Measurements from ENCODE around the gene DDX1.

Gene DDX1

DNA sequence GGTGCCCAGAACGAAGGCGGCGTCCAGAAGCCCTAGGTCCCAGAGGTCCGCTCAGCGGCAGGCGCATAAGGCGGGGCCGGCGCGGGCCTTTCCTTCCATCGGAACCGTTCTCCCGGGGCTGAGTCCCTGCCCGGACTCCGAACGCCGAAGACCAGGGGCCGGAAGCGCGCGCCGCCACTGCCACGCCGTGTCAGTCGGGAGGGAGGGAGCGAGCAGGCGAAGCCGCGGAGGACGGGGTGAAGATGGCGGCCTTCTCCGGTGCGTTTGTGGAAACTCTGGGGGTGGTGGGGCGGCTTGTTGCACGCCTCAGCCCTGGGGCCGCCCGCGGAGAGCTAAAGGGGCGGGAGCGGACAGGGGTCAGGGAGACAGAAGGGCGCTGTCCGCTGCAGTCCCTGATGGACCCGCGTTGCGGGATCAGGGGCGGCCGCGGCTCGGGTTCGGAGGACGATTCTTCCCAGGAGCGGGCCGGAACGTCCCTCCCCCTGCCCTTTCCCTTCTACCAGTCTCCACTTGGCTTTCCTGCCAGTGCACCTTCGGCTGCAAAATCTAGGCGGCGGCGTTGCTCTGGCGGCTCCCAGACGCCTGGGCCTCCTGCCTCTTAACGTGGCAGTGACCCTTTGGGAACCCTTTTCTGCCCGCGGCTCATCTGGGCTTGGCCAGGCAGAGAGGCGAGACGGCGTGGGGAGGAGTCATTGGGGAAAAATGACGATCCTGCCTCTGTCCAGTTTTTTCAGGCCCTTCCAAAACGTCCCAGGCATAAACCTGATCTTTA is at the start of gene DDX1:
Gene DDX1 (plus strand): TSS at position 177 of the 772 bp plus-strand sequence. CDS start 66 bp downstream, at position 243.
- TF ChIP-seq GATA2 (IDR thresholded peaks at IDR 0.05; ENCODE audit: low read depth, low read length): no peak
- TF ChIP-seq GATA3 (IDR thresholded peaks at IDR 0.05; ENCODE audit: low read depth, low read length): no peak

DNA sequence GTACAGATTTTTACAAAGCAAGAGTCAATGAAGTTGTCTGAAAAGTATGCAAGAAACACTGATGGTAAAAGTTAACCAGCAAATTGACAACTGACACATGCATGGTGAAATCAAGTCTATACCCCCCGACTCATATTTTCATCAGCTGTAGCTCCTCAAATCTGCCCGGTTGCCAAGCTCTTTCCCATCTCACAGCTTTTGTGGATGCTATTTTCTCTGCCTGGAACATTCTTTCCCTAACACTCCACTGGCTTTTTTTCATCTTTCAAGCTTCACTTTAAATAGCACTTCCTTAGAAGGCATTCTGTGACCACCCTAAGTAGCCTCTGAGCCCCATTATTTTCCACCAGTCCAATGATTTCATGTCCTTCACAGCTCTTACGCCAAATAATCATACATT is 48.6 kb upstream of the DDX1 start:
- no peak for TF ChIP-seq GATA2 (IDR thresholded peaks at IDR 0.05; ENCODE audit: low read depth, low read length)

DNA sequence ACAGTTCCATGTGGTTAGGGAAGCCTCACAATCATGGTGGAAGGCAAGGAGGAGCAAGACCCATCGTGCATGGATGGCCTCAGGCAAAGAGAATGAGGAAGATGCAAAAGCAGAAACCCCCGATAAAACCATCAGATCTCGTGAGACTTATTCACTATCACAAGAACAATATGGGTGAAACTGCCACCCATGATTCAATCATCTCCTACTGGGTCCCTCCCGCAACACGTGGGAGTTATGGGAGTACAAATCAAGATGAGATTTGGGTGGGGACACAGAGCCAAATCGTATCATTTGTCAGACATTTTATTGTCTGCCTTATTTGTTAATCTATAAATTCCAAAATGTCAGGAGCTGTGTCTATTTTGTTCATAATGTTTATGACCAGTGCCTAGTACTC is 48.1 kb upstream of the DDX1 start:
- TF ChIP-seq GATA2 (IDR thresholded peaks at IDR 0.05; ENCODE audit: low read depth, low read length) (no peak), GATA3 (IDR thresholded peaks at IDR 0.05; ENCODE audit: low read depth, low read length) (no peak)

DNA sequence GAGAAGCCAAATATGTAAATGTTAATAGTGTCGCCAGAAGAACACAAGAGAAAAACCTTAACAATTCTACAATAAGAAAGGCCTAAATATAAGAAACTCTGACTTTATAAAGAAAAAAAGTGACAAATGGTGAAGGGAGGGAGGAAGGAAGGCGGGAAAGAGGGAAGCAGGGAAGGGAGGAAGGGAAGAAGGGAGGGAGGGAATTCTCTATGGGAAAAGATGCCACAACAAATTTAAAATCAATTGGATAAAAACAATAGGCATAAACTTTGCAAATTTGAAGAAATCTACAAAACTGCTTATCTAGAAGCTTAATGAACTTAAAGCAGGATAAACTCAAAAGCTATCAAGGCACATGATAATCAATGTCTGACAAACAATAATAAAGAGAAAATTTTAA is 47.4 kb upstream of the DDX1 start:
- no peak for TF ChIP-seq GATA2 (IDR thresholded peaks at IDR 0.05; ENCODE audit: low read depth, low read length)
- TF ChIP-seq GATA3 (IDR thresholded peaks at IDR 0.05; ENCODE audit: low read depth, low read length): no peak

DNA sequence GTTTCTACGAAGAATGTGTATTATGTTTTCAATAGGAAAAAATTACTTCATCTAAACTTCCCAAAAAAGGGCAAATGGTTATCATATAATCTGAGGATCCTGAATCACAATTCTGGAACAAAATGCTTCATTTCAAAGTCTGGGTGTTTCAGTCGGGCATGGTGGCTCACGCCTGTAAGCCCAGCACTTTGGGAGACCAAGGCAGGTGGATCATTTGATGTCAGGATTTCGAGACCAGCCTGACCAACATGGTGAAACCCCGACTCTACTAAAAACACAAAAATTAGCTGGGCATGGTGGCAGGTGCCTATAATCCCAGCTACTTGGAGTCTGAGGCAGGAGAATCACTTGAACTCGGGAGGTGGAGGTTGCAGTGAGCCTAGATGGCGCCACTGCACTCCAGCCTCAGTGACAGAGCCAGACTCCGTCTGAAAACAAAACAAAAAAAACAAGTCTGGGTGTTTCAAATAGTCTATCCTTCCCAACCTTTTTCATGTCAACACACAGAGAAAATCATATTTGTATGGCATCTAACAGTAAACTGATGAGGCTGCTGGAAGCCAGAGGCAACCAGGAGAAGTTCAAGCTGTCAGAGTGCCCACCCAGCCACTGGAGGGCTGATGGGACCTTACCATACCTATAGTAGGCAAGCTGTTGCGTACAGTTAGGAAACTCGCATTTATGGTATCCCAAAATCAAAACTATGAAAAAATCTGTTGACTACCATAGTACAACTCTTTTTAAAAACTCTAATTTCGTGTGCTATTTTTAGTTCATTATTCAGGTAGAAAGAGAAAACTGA is 45.2 kb upstream of the DDX1 start:
- TF ChIP-seq GATA3 (IDR thresholded peaks at IDR 0.05; ENCODE audit: low read depth, low read length): no peak
- no peak for TF ChIP-seq GATA2 (IDR thresholded peaks at IDR 0.05; ENCODE audit: low read depth, low read length)

DNA sequence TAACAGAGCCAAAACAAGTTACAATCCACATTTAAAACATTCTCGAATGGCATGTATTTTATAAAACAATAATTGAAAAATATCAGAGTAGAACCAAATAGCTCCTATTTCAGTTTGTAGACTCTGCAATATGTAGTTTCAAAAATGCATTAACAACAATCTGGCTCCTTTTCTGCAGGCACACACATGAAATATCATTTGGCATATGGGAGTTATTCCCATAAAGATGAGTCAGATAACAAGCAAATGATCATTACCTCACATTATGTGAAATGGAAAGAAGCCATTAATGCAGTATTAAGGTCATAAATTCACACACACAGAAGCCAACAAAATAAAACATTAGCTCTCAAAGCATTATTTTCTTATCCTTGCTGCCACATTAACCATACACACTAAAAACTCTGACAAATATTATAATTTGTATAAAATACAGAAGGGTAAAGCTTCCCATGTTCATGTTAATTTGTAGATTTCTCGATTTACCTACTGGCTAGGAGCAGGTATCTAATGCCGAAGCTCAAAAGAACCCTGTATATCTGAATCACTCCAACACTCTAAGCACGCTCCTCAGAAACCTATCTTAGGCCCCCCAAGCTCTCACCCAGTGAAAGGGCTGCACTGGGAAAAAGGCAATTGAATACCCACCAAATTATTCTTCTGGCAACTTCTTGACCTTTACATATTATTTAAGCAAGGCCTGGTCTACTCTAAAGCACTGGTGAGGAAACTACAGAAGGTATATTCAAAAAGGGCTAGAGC is 44.4 kb upstream of the DDX1 start:
- TF ChIP-seq GATA2 (IDR thresholded peaks at IDR 0.05; ENCODE audit: low read depth, low read length) (peak; percentile 67), GATA3 (IDR thresholded peaks at IDR 0.05; ENCODE audit: low read depth, low read length) (peak; percentile 88)

DNA sequence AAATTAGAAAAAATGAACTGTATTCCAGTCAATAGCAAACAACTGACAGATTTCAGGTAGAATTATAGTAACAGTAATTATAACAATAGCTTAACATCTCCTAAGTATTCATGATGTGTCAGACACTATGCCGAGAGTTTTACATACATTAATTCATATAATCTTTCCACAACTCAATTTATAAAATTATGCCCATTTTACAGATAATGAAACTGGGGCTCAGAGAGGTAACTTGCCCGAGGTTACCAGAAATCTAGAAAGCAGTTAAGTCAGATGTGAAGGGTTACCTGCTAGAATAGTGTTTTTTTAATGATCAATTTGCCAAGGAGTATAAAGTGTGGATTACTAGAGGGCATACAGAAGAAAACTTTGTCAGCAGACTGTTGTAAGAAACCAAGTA is 42.7 kb upstream of the DDX1 start:
- TF ChIP-seq GATA3 (IDR thresholded peaks at IDR 0.05; ENCODE audit: low read depth, low read length): no peak
- no peak for TF ChIP-seq GATA2 (IDR thresholded peaks at IDR 0.05; ENCODE audit: low read depth, low read length)

DNA sequence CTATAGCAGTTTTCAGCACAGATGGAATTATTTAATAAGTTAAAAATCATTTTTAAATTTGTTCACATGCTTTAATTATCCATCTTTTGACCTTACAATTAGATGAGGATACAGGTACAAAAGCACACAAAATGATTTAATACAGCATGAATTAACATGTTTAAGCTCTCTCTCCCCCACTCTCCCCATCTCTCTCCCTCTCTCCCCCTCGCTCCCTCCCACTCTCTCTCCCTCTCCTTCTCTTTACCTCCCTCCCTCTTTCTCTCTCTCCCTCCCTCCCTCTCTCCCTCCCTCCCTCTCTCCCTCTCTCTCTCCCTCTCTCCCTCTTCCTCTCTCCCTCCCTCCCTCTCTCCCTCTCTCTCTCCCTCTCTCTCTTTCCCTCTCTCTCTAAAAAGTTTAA is 38.1 kb upstream of the DDX1 start:
- no peak for TF ChIP-seq GATA3 (IDR thresholded peaks at IDR 0.05; ENCODE audit: low read depth, low read length)

DNA sequence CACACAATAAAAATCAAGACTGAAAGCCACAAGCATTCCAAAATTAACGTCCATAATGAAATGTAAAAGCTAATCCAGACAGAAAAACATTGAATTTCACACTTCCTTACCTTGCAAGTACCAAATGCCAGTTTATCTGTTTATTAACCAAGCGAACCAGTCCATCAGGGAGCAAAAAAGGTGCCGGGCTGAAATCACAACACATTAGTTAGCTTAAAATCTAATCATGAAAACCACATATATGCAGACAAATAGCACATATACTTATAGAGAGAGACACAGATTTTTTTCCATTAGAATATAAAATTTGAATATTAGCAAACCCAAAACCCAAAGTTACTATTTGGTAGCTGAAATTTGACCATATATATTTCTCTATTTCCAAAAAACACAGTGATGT is 37.7 kb upstream of the DDX1 start:
- TF ChIP-seq GATA2 (IDR thresholded peaks at IDR 0.05; ENCODE audit: low read depth, low read length) (no peak), GATA3 (IDR thresholded peaks at IDR 0.05; ENCODE audit: low read depth, low read length) (no peak)

DNA sequence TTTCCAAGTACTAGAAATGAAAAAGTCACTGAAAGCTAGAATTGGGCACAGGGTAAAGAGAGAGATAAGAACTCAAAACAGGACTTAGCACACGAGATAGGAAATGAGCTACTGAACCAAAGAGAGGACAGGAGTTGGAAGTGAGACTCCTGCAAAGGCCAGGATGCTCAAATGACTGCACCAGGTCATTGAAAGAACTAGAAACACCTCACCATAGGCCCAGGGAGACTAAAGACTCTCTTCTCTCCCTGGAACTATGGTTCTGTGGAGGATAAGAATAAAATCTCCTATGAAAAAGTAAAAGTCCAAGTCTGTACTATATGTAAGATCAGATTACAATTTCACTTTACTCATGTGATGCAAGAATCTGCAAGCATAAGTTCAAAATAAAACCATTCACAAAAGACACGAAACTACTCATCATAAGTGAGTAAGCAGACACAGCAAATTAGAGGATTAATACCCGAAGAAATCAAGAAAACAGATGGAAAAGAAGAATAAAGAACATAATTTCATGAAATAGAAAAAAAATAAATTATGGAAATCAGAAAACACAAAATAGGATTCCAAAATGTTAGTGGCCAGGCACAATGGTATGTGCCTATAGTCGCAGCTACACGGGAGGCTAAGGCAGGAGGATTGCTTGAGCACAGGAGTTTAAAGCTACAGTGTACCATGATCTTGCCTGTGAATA is 37.0 kb upstream of the DDX1 start:
- TF ChIP-seq GATA3 (IDR thresholded peaks at IDR 0.05; ENCODE audit: low read depth, low read length) (no peak), GATA2 (IDR thresholded peaks at IDR 0.05; ENCODE audit: low read depth, low read length) (no peak)

DNA sequence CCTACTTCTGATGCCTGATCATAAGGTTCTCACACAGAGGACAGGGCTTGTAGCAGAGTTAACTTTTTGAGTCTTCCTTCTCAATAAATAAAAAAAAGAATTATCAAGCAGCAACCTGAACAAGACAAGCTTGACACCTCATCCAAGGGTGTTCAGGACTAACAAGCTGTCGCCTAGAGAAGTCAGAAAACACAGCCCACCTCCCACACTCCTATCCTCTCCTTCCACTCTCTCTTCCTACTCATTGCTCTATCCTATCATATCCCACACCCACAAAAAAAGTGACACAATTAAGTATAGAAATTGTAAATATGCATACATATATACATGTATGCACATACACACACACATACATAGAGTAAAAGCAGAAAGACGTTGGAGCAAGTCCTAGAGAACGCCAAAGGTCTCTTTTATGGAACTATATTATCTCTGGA is 35.9 kb upstream of the DDX1 start:
- TF ChIP-seq GATA3 (IDR thresholded peaks at IDR 0.05; ENCODE audit: low read depth, low read length) (no peak), GATA2 (IDR thresholded peaks at IDR 0.05; ENCODE audit: low read depth, low read length) (no peak)

DNA sequence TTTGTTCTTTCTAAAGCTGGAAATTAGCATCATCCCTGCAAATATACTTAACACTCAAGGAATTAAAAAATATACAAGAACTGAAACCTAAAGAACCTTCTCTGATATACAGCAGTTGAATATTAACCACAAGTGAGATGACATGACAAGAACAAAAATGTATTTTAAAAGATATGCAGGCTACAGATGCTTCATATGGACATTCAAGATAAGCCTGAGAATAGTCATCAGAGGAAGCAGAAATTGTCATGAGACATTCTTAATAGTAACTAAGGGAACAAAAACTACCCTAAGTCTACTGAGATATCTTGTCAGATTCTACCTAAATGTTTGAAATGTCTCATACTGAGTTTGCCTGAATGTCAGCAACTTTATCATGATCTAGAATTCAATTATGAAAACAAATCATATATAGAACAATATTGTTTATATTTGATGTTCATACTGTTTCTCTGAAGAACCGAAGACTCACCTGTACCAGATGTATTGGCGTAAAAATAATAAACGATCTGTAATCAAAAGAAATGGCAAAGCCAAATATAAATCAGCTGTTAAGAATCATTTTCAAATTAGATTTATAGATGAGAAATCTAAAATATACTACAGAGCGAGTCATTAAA is 35.2 kb upstream of the DDX1 start:
- TF ChIP-seq GATA2 (IDR thresholded peaks at IDR 0.05; ENCODE audit: low read depth, low read length) (no peak), GATA3 (IDR thresholded peaks at IDR 0.05; ENCODE audit: low read depth, low read length) (no peak)

DNA sequence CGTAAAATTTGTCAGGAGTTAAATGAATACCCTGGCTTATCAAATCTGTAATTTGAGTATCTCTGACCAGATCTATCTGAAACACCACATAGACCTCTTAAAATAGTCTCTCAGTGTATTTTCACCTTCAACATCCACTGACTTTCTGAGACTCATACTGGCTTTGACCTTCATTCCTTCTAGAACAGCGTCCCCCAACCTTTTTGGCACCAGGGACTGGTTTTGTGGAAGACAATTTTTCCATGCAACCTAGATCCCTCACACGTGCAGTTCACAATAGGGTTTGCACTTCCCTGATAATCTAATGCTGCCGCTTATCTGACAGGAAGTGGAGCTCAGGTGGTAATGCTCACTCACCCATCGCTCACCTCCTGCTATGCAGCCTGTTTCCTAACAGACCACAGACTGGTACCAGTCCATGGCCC is 33.8 kb upstream of the DDX1 start:
- TF ChIP-seq GATA3 (IDR thresholded peaks at IDR 0.05; ENCODE audit: low read depth, low read length) (no peak), GATA2 (IDR thresholded peaks at IDR 0.05; ENCODE audit: low read depth, low read length) (no peak)

Data from SH-SY5Y (cell line).